Occipital lobe (tissue), 2 donors: Measurements from ENCODE around the gene RBM34. TPM values are rescaled to one million over a fixed set of nuclear protein-coding genes. Genes with fewer than 3 reads are reported as not detected.
"Not testable (repeated sequence)": the region's sequence is repeated elsewhere in the genome, so short reads cannot be mapped to it uniquely, and the experiment has no call there.

Experiments
- DNase-seq: peaks from one replicate; lab custom pipeline; 2025; lab: John Stamatoyannopoulos, UW
- total RNA-seq: library from RNA; depleted of rRNA; stranded (reverse); fragments of >200 nt; gene quantifications from one replicate; pipeline ENCODE4 v1.2.3, GENCODE V29; 2014

RBM34 gene, protein sequence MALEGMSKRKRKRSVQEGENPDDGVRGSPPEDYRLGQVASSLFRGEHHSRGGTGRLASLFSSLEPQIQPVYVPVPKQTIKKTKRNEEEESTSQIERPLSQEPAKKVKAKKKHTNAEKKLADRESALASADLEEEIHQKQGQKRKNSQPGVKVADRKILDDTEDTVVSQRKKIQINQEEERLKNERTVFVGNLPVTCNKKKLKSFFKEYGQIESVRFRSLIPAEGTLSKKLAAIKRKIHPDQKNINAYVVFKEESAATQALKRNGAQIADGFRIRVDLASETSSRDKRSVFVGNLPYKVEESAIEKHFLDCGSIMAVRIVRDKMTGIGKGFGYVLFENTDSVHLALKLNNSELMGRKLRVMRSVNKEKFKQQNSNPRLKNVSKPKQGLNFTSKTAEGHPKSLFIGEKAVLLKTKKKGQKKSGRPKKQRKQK
- 43.5 TPM for total RNA-seq

DNA sequence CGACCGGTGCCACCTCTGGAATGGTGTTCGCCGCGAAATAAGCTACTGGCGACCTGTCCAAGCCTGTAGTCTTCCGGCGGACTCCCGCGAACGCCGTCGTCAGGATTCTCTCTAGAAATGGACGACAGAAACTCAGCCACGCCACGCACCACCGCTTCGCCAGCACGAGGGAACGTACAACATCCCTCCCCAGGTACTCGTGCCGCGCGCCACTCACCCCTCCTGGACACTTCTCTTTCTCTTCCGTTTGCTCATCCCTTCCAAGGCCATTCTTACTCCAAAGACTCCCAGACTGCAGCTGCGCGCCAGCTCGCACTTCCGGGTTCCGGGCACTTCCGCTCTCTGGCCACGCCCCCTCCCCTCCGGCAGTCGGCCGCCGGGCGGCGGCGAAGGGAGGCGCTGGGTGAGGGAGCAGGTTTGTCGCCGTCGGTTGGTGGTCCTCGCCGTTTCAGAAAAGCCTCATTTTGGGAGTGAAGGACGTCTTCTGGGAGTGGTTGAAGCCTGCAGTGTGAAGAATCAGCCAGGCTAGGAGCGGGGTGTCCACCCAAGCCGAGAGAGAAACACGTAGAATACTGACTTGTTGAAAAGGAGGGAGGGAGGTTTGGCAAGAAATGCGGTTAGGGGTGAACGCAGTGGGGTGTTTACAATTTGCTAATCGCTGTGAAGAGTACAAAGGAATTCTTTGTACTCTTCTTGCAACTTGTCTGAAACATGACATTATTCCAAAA is at the start of gene RBM34:
TSS of gene RBM34 (minus strand) at position 294 of the 728 bp plus-strand sequence. CDS start at position 270, 24 bp downstream.
- DNase-seq = peak; percentile 89

DNA sequence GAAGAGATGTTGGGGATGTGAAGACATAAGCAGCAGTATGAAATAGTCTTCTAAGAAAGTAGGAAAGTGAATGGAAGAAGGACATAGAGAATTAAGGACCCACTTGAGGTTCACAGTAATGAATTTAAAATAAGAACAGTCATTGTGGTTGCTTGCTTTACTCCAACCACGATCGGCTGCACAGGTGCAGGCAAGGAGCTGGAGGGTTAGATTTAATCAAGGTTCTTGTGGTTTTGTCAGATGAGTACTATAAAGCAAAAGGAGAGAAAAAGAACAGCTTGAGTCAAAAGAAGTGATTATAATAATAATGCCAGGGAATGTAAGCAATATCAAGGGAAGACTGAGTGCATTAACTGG is 46.1 kb upstream of the RBM34 start:
- DNase-seq = no peak

DNA sequence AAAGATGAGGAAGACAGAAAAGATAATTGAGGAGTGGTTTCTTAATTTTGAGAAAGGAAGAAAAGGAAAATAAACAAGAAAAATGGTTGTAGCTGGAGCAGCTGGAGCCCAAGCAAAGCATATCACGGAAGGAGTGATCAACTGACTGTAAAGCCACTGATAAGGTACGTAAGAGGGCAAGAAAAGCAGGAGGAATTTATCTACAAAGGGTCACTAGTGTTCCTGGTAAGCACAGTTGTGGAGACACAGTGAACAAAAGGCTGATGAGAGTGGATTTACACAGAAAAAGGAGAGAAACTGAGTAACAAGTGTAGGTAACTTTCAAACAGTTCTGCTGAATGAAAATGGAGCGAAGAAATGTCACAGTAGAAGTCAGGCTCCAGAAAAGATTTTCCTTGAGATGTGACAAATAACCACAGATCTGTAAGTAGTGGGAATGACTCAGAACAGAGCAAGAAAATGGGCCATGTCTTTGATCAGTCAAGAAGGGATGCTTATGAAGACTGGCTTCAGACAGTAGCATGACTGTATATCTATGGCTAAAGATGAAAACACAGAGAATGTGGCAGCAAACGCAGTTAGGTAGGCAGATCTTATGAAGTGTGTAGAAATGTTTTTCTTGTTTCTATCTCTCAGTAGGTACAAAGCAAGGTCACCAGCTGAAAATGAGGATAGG is 45.6 kb upstream of the RBM34 start:
- no peak for DNase-seq

DNA sequence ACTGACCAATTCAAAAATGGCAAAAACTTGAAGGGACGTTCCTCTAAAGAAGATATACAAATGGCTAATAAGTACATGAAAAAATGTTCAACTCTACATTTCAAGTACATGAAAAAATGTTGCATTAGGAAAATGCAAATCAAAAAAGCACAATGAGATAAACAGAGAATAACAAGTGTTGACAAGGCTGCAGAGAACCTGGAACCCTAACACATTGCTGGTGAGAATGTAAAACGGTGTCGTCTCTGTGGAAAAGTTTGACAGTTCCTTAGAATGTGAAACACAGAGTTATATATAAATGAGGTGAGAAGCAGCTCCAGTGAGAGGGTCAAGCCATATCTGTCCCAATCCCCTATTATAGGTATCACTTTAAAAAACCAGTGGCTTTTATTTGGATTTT is 44.6 kb upstream of the RBM34 start:
- DNase-seq = no peak

DNA sequence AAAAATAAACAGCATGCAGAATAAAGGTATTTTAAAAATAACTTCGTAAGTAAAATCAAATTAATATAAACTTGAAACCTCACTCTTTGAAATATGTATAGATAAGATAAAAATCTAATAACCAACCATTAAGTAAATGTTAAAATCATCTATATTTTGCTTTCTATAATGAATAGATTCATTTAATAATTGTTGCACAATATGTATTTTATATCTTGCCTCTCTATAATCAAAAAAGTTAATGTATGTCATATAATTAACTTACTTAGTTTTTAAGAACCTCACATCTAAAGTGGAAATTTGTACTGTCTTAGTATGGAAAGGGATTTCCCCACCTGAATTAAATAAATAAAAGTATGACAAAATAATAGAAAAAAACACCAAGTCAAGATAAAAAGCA is 42.4 kb upstream of the RBM34 start:
- no peak for DNase-seq

DNA sequence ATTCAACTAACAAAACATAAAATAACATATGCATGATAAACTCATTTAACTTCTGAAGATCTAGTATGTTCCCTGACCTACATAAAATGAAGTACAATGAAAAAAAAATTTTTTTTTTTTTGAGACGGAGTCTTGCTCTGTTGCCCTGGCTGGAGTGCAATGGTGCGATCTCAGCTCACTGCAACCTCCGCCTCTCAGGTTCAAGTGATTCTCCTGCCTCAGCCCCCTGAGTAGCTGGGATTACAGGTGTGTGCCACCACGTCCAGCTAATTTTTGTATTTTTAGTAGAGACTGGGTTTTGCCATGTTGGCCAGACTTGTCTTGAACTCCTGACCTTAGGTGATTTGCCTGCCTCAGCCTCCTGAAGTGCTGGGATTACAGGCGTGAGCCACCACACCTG is 41.4 kb upstream of the RBM34 start:
- DNase-seq = not testable (repeated sequence)

DNA sequence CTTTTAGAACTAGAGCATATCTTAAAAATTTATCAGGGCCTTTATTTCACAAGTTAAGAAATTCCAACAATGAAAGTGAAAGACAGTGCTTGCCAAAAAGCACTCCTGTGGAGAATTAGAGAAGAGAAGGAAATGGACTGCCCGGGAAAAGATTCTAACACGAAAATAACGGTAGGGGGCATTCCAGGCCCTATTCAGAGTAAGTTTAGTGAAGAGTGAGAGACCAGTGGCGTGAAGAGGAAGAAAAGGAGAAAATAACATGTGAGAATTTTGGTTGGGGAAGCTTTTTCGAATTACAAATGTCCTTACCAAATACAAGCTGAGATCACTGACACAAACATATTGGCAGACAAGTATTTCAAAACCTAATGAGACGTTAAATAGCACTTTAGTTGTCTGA is 38.4 kb upstream of the RBM34 start:
- no peak for DNase-seq

DNA sequence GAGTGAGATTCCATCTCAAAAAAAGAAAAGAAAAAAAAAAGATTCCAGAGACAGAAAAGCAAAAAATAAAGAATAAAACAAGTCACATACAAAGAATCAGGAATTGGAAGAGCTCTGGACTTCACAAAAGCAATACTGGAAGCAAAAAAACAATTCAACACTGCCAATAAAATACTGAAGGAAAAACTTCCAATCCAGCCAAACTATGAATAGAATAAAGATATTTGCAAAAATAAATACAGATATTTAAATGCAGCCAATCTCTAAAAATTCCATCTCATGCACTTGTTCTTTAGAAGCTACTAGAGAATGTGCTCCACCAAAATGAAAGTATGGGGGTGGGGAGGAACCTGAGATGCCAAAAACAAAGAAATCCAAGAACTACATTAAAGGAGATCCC is 29.4 kb upstream of the RBM34 start:
- no peak for DNase-seq

DNA sequence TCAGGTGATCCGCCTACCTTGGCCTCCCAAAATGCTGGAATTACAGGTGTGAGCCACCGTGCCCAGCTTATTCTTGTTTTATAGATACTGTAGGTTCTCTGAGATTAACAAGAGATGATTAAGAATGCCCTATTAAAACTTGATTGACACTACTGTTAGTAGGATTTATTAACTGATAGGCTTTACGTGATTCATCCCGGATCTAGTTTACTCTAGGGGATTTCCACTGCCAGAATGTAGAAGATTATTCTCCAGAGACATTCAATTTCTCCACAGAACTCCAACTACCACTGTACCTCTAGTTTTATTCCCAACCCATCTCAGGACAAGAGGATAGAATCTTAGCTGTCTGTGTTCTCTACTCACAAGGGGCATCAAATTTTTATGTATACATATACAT is 26.3 kb upstream of the RBM34 start:
- no peak for DNase-seq

DNA sequence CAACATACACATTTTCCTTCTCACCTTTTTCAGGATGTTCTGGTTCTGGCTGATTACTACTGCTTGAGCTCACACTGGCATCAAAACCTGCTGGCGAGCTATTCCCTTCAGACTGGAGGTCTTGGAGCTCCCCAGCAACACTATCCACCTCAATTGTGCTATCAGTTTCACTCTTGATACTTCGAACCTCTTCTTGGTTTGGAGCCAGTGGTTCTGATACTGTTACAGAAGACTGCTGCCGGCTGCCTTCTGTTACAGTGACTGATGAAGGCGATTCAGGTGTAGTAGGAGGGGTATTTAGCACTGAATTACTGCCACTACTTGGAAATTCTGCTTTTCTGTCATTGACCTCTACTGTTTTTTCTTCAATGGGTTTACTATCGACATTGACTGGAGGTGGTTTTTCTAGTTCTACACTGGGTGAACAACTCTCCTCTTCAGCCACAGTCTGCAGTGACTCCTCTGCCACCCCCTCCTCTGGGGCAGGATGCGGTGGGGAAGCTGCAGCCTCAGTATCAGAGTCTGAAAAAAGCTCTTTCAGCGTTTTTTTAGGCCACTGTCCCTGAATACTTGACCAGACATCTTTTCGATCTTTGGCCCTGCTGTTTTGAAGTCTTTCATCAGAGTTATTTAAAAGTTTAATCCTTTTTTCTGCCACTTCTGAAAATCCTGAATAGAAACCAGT is 20.7 kb upstream of the RBM34 start:
- DNase-seq = no peak

DNA sequence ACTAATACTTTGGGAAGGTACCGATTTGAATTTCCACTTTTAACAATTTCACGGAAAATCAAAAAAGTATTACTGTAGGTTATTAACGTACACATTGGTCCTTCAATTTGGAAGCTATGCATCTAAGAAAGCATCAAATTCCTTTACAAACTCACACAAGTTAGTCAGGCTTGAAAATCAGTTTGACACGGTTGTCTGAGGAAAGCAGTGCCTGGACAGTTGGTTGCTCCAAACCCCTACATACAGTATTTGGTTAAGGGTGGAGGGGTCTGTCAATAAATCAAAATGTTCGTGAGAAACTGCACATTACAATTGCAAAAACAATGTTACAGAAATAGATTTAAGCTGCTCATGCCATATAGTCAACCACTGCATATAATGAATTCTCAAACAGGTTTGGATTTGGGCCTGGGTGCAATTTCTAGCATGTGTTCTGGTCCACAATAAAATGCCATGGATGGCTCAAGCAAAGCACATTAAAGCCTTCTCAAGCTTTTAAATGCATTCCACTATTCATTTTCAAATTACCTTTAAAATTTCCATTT is 19.9 kb upstream of the RBM34 start:
- DNase-seq = no peak

DNA sequence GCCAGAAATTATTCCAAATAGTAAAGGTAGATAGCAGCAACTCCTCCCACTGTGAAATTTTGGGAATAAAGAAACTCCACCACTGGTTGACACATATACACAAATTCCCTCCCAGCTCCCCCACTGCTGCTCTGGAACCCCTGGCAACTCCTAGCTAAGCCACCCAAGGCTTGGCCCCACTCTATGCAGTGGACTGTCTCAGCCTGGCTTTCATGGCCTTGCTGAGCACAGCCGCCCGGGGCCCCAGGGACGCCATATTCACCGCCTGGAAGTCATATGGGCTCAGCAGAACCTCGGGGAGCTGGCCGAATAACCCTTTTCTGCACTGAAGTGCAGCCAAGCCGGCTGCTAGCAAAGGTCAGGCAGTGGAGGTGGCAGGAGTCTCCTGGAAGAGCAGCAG is 15.4 kb upstream of the RBM34 start:
- no peak for DNase-seq

DNA sequence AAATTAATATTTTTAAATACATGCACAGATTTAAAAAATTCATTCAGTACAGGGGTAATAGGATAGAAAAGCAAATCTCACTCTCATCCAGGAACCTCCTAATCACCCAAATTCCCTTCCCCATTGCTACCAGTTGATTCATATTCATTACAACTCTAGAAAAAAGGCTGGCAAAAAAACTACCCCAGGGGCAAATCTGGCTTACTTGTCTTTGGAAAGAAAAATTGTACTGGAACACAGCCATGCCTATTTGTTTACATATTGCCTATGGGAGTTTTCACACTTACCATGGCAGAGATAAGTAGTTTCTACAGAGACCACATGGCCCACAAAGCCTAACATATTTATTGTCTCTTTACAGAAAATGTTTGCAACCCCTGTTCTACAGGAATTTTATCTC is 8.9 kb upstream of the RBM34 start:
- DNase-seq = no peak

DNA sequence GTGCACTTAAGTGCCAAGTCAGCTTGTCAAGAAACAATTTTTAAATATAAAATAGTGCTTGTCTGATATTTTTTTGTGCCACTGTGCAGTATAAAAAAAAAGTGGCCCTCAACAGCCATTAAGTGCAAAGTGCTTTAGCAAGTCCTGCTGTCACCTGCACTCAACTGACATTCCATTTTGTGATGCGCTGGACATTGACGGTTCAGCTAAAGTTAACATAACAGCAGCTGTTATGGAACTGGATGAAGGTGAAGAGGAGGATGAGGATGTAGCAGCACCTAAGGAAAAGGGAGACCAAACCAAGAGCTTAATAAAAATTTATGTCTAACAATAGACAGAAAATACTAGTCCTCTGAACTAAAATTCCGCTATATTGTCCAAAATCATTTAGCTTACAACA is 7.3 kb upstream of the RBM34 start:
- DNase-seq = no peak

DNA sequence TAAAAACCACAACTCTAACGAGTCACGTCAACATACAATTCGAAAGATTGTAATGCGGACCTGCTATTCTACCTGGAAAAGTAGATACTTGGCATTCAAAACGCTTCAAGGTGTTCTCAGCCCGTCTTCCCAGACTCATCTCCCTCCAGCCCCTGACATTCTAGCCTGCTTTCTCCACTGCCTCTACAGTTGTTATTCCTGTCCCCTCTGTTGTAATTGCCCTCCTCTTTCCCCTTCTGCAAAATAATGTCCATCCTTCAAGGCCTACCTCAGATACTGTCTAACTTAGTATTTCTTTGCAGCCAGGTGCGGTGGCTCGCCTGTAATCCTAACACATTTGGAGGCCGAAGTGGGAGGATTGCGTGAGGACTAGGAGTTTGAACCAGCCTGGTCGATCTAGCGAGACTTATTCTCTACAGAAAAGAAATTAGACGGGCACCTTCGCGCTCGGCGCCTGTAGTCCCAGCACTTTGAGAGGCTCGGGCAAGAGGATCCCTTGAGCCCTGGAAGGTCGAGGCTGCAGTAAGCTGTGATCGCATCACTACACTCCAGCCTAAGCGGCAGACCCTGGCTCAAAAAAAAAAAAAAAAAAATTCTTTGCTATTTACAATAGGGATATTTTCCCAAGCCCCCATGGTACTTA is 756 bp upstream of the RBM34 start:
- no peak for DNase-seq

DNA sequence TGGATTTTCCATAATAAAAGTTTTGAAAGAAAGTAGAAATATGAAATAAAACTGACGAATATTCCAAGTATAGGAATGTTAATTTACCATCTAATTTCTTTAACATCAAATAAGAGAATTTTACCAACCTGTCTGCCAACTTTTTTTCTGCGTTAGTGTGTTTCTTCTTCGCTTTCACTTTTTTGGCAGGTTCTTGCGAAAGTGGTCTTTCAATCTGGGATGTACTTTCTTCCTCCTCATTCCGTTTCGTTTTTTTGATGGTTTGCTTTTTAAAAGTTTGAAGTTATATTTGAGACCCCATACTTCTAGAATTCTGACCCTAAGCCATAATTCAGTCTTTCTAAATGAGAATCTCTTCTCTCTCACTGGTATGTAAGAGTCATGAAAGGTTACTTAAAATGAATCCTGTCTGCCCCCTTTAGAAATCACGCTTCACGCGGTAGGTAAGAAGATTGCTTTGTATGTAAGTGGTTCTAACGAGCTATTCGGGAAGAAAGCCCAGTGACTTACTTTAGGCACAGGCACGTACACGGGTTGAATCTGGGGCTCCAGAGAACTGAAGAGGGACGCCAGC is 580 bp downstream of the RBM34 start:
- DNase-seq = no peak

DNA sequence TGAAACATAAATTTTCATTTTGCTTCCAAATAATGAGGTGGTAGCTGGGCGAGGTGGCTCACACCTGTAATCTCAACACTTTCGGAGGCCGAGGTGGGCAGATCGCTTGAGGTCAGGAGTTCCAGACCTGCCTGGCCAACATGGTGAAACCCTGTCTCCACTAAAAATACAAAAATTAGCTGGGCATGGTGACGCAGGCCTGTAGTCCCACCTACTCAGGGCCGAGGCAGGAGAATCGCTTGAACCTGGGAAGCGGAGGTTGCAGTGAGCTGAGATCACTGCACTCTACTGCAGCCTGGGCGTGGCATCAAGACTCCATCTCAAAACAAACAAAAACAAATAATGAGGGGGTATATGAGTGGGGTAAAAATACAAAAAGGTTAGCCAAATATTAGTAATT is 1.1 kb downstream of the RBM34 start:
- not testable (repeated sequence) for DNase-seq

DNA sequence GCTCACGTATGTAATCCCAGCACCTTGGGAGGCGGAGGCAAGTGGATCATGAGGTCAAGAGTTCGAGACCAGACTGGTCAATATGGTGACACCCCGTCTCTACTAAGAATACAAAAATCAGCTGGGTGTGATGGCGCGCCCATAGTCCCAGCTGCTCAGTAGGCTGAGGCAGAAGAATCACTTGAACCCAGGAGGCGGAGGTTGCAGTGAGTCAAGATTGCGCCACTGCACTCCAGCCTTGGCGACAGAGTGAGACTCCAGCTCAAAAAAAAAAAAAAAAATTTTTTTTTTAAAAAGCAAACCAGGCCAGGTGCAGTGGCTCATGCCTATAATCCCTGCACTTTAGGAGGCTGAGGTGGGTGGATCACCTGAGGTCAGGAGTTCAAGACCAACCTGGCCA is 1.8 kb downstream of the RBM34 start:
- not testable (repeated sequence) for DNase-seq

DNA sequence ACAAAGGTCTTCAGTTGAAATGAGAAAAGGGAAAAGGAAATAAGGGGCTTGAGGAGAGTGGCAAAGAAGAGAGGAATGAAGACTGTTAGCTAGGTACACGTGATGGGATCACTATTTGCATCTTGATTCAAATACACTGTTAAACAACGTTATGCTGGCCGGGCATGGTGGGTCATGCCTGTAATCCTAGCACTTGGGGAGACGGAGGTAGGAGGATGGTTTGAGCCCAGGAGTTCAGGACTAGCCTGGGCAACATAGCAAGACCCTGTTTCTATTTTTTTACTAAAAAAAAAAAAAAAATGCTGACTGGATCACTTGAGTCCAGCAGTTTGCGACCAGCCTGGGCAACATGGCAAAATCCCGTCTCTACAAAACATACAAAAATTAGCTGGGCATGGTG is 2.4 kb downstream of the RBM34 start:
- DNase-seq = no peak

DNA sequence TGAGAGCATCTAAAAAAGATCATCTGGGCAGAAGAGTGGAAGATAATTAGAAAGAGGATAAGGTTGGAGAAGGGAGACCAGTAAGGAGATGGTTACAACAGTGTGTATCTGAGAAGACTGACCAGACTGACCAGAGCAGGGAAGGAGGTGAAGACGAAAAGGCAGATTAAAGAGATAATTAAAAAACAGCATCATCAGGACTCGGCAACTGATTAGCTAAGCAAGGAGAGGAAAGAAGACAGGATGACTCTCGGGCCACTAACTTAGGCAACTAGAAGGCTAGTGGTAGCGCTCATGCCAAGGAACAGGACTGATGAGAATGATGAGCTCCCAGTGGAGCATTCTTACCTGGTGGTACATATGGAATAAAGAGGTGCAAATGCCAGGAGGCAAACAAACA is 3.9 kb downstream of the RBM34 start:
- DNase-seq = no peak

DNA sequence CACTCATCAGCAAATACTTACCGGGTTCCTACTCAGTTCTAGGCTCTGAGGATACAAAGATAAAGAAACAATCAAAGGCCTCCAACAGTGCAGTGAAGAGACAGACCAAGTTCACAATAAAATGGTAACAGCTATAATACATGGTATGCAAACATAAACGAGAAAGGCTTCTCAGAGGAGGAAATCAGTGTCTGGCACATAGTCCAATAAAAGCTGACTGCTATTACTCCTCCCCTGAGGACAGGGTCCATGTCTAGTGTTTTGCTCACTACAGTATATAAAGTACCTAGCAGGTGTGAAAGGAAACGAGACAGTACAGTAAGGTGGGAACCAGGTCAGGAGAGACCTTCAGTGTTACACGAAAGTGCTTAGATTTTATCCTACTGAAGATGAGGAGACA is 4.3 kb downstream of the RBM34 start:
- no peak for DNase-seq
